ENCODE data around the gene CDH16. TPM values are rescaled to one million over a fixed set of nuclear protein-coding genes. Genes with fewer than 3 reads are reported as not detected.
"Not testable (repeated sequence)": the region's sequence is repeated elsewhere in the genome, so short reads cannot be mapped to it uniquely, and the experiment has no call there.

CDH16 gene
- total RNA-seq, 1 experiment from 2014 or later: not detected

GRCh38 chr16:66947302-66948065 is 28.8 kb upstream of the CDH16 start:
- H3K36me3 Mint-ChIP-seq (ENCODE audit: insufficient read depth, unreplicated experiment): peaks cover 16% of the 10 kb centered on the region
- peak; percentile 92 for DNase-seq (ENCODE audit: unreplicated experiment)
- H3K27ac Mint-ChIP-seq (ENCODE audit: low read depth, unreplicated experiment): no peak overlapping the region
- no peaks in the 10 kb centered on the region for H3K27me3 Mint-ChIP-seq (ENCODE audit: insufficient read depth, unreplicated experiment)
- TF ChIP-seq CTCF (IDR thresholded peaks at IDR 0.05; ENCODE audit: unreplicated experiment): peak; percentile 71
- peaks cover 16% of the 10 kb centered on the region for H3K4me1 Mint-ChIP-seq (ENCODE audit: insufficient read depth, unreplicated experiment)
- H3K4me3 Mint-ChIP-seq (ENCODE audit: unreplicated experiment): peak overlapping the region; percentile 68
- no peaks in the 10 kb centered on the region for H3K9me3 Mint-ChIP-seq (ENCODE audit: unreplicated experiment)
- no TSS peak for BruUV-seq (replicated peaks)
- intact Hi-C loops (cut with micrococcal nuclease): loop anchor here (1.0 kb wide), 1 partner anchor 52 kb away; no protein-coding TSS in a partner anchor
- POLR2A ChIA-PET: interaction anchor here (0.6 to 3.0 kb wide), 9 partner anchors 14 to 534 kb away, joined by 3 to 20 read pairs (median 4); partner anchors contain the start of genes ATP6V0D1 and CIAO2B
- CTCF ChIA-PET: interaction anchor here (0.6 to 7.0 kb wide), 8 partner anchors 12 to 242 kb away, joined by 3 to 66 read pairs (median 3); no protein-coding TSS in a partner anchor

- Mint-ChIP-seq H3K27me3 (ENCODE audit: insufficient read depth, unreplicated experiment) (no peaks in the 10 kb centered on the region), H3K4me3 (ENCODE audit: unreplicated experiment) (peak overlapping the region; percentile 68), H3K9me3 (ENCODE audit: unreplicated experiment) (no peaks in the 10 kb centered on the region), H3K4me1 (ENCODE audit: insufficient read depth, unreplicated experiment) (peaks cover 16% of the 10 kb centered on the region), H3K36me3 (ENCODE audit: insufficient read depth, unreplicated experiment) (peaks cover 21% of the 10 kb centered on the region), H3K27ac (ENCODE audit: low read depth, unreplicated experiment) (no peak overlapping the region)
- DNase-seq (ENCODE audit: unreplicated experiment): no peak
- TF ChIP-seq CTCF (IDR thresholded peaks at IDR 0.05; ENCODE audit: unreplicated experiment): no peak
- ChIA-PET POLR2A (interaction anchor here (0.8 to 3.0 kb wide), 10 partner anchors 9 to 234 kb away, joined by 3 to 20 read pairs (median 4); partner anchors contain the start of gene CIAO2B), CTCF (interaction anchor here (0.7 to 7.0 kb wide), 5 partner anchors 24 to 242 kb away, joined by 3 to 66 read pairs (median 3); no protein-coding TSS in a partner anchor)
- intact Hi-C loops (cut with micrococcal nuclease): loop anchor here (1.0 kb wide), 1 partner anchor 52 kb away; no protein-coding TSS in a partner anchor
- BruUV-seq (replicated peaks): no TSS peak
These were observed 28.3 kb upstream of the CDH16 start for GRCh38 chr16:66946974-66947301.

- Mint-ChIP-seq H3K9me3 (ENCODE audit: unreplicated experiment) (no peaks in the 10 kb centered on the region), H3K4me1 (ENCODE audit: insufficient read depth, unreplicated experiment) (peaks cover 16% of the 10 kb centered on the region), H3K27ac (ENCODE audit: low read depth, unreplicated experiment) (no peak overlapping the region), H3K4me3 (ENCODE audit: unreplicated experiment) (no peak overlapping the region), H3K36me3 (ENCODE audit: insufficient read depth, unreplicated experiment) (peaks cover 25% of the 10 kb centered on the region), H3K27me3 (ENCODE audit: insufficient read depth, unreplicated experiment) (no peaks in the 10 kb centered on the region)
- DNase-seq (ENCODE audit: unreplicated experiment): no peak
- POLR2A ChIA-PET: interaction anchor here (0.8 to 3.0 kb wide), 8 partner anchors 9 to 235 kb away, joined by 3 to 20 read pairs (median 4); partner anchors contain the start of gene CIAO2B
- no TSS peak for BruUV-seq (replicated peaks)
- intact Hi-C loops (cut with micrococcal nuclease): no loop called here
- CTCF ChIA-PET: interaction anchor here (0.6 to 7.0 kb wide), 5 partner anchors 10 to 52 kb away, joined by 3 to 66 read pairs (median 6); no protein-coding TSS in a partner anchor
- TF ChIP-seq CTCF (IDR thresholded peaks at IDR 0.05; ENCODE audit: unreplicated experiment): no peak
These were observed 27.9 kb upstream of the CDH16 start for GRCh38 chr16:66946541-66946940.

DNA sequence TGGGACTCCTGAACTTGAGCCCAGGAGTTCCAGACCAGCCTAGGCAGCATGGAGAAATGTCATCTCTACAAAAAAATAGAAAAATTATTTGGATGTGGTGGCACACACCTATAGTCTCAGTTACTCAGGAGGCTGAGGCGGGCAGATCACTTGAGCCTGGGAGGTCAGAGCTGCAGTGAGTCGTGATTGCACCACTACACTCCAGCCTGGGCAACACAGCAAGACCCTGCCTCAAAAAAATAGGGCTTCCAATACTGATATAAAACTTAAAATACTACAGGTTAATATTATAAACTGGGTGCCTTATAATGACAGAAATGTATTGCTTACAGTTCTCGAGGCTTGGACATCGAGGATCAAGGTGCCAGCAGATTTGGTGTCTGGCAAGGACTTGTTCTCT is 27.3 kb upstream of the CDH16 start:
- H3K4me1 Mint-ChIP-seq (ENCODE audit: insufficient read depth, unreplicated experiment): peaks cover 16% of the 10 kb centered on the region
- H3K27me3 Mint-ChIP-seq (ENCODE audit: insufficient read depth, unreplicated experiment): no peaks in the 10 kb centered on the region
- no TSS peak for BruUV-seq (replicated peaks)
- peaks cover 27% of the 10 kb centered on the region for H3K36me3 Mint-ChIP-seq (ENCODE audit: insufficient read depth, unreplicated experiment)
- no peaks in the 10 kb centered on the region for H3K9me3 Mint-ChIP-seq (ENCODE audit: unreplicated experiment)
- H3K27ac Mint-ChIP-seq (ENCODE audit: low read depth, unreplicated experiment): no peak overlapping the region
- ChIA-PET POLR2A (interaction anchor here (0.6 to 3.0 kb wide), 8 partner anchors 8 to 224 kb away, joined by 3 to 20 read pairs (median 4); no protein-coding TSS in a partner anchor), CTCF (interaction anchor here (0.6 to 7.0 kb wide), 3 partner anchors 10 to 51 kb away, joined by 3 to 66 read pairs (median 6); no protein-coding TSS in a partner anchor)
- no peak overlapping the region for H3K4me3 Mint-ChIP-seq (ENCODE audit: unreplicated experiment)
- no peak for DNase-seq (ENCODE audit: unreplicated experiment)
- no peak for TF ChIP-seq CTCF (IDR thresholded peaks at IDR 0.05; ENCODE audit: unreplicated experiment)
- intact Hi-C loops (cut with micrococcal nuclease): no loop called here

GRCh38 chr16:66944971-66945370 is 26.3 kb upstream of the CDH16 start:
- H3K27ac Mint-ChIP-seq (ENCODE audit: low read depth, unreplicated experiment); H3K9me3 Mint-ChIP-seq (ENCODE audit: unreplicated experiment); DNase-seq (ENCODE audit: unreplicated experiment); BruUV-seq (replicated peaks); intact Hi-C loops (cut with micrococcal nuclease); H3K27me3 Mint-ChIP-seq (ENCODE audit: insufficient read depth, unreplicated experiment); H3K4me3 Mint-ChIP-seq (ENCODE audit: unreplicated experiment): not testable (repeated sequence)
- Mint-ChIP-seq H3K4me1 (ENCODE audit: insufficient read depth, unreplicated experiment) (peaks cover 16% of the 10 kb centered on the region), H3K36me3 (ENCODE audit: insufficient read depth, unreplicated experiment) (peaks cover 27% of the 10 kb centered on the region)
- POLR2A ChIA-PET: interaction anchor here (1.0 to 3.0 kb wide), 3 partner anchors 9 to 49 kb away, joined by 4 to 20 read pairs (median 5); no protein-coding TSS in a partner anchor
- CTCF ChIA-PET: interaction anchor here (0.7 to 7.0 kb wide), 4 partner anchors 9 to 254 kb away, joined by 3 to 66 read pairs (median 5); partner anchors contain the start of gene ELMO3

Measured in MCF 10A (cell line).